ENCODE results near the gene SLCO4A1. TPM values are rescaled to one million over a fixed set of nuclear protein-coding genes. Genes with fewer than 3 reads are reported as not detected.
"Not testable (repeated sequence)": the region's sequence is repeated elsewhere in the genome, so short reads cannot be mapped to it uniquely, and the experiment has no call there.

Gene SLCO4A1
- polyA plus RNA-seq, 1 donor from 2014 or later = 3.4 TPM

- peaks cover 0 to 4% (median 2%) of the 10 kb centered on the region in 3 donors for H3K4me1 Mint-ChIP-seq
- H3K27ac Mint-ChIP-seq = no peak overlapping the region
- peaks cover 3 to 7% (median 7%) of the 10 kb centered on the region in 3 donors for H3K9me3 Mint-ChIP-seq
- H3K4me3 Mint-ChIP-seq = no peak overlapping the region
- peaks cover 4% of the 10 kb centered on the region for H3K27me3 Mint-ChIP-seq
- peaks cover 5% of the 10 kb centered on the region for H3K36me3 Mint-ChIP-seq
Measured at GRCh38 chr20:62675877-62676260, 33.6 kb downstream of the SLCO4A1 start.

- H3K4me3 Mint-ChIP-seq = no peak overlapping the region
- peaks cover 0 to 2% (median 2%) of the 10 kb centered on the region in 3 donors for H3K4me1 Mint-ChIP-seq
- peaks cover 5% of the 10 kb centered on the region for H3K27me3 Mint-ChIP-seq
- no peak overlapping the region for H3K27ac Mint-ChIP-seq
- peaks cover 5% of the 10 kb centered on the region for H3K36me3 Mint-ChIP-seq
- peaks cover 3 to 7% (median 7%) of the 10 kb centered on the region in 3 donors for H3K9me3 Mint-ChIP-seq
Measured at GRCh38 chr20:62676976-62677375, 34.7 kb downstream of the SLCO4A1 start.

GRCh38 chr20:62677678-62678077 lies 35.4 kb downstream of the SLCO4A1 start:
- H3K4me1 Mint-ChIP-seq = peaks cover 0 to 2% (median 2%) of the 10 kb centered on the region in 3 donors
- peaks cover 6% of the 10 kb centered on the region for H3K27me3 Mint-ChIP-seq
- H3K27ac Mint-ChIP-seq = no peak overlapping the region
- H3K36me3 Mint-ChIP-seq = peaks cover 5% of the 10 kb centered on the region
- no peak overlapping the region for H3K4me3 Mint-ChIP-seq
- H3K9me3 Mint-ChIP-seq = peaks cover 3 to 7% (median 7%) of the 10 kb centered on the region in 3 donors

- H3K4me3 Mint-ChIP-seq = no peak overlapping the region
- H3K36me3 Mint-ChIP-seq = peaks cover 5% of the 10 kb centered on the region
- H3K27ac Mint-ChIP-seq = peak overlapping the region in 1 of 3 donors; percentile 53
- H3K4me1 Mint-ChIP-seq = peaks cover 0 to 2% (median 2%) of the 10 kb centered on the region in 3 donors
- H3K27me3 Mint-ChIP-seq = peaks cover 6% of the 10 kb centered on the region
- H3K9me3 Mint-ChIP-seq = peaks cover 3 to 7% (median 7%) of the 10 kb centered on the region in 3 donors
Measured at GRCh38 chr20:62678553-62678952, 36.2 kb downstream of the SLCO4A1 start.

GRCh38 chr20:62679978-62680589 lies 37.8 kb downstream of the SLCO4A1 start:
- H3K4me1 Mint-ChIP-seq = peaks cover 0 to 2% (median 2%) of the 10 kb centered on the region in 3 donors
- no peak overlapping the region for H3K4me3 Mint-ChIP-seq
- peaks cover 9% of the 10 kb centered on the region for H3K27me3 Mint-ChIP-seq
- no peak overlapping the region for H3K27ac Mint-ChIP-seq
- H3K36me3 Mint-ChIP-seq = peaks cover 5% of the 10 kb centered on the region
- peaks cover 3 to 7% (median 7%) of the 10 kb centered on the region in 3 donors for H3K9me3 Mint-ChIP-seq

- Mint-ChIP-seq H3K4me1 (peaks cover 0 to 8% (median 4%) of the 10 kb centered on the region in 3 donors), H3K9me3 (peaks cover 3 to 7% (median 7%) of the 10 kb centered on the region in 3 donors), H3K27me3 (peaks cover 15% of the 10 kb centered on the region), H3K36me3 (peaks cover 5% of the 10 kb centered on the region), H3K27ac (no peak overlapping the region), H3K4me3 (no peak overlapping the region)
Measured at GRCh38 chr20:62682912-62683517, 40.7 kb downstream of the SLCO4A1 start.

- H3K36me3 Mint-ChIP-seq, H3K4me3 Mint-ChIP-seq, H3K9me3 Mint-ChIP-seq, H3K4me1 Mint-ChIP-seq, H3K27ac Mint-ChIP-seq: not testable (repeated sequence)
- peaks cover 15% of the 10 kb centered on the region for H3K27me3 Mint-ChIP-seq
Measured at GRCh38 chr20:62683660-62684322, 41.5 kb downstream of the SLCO4A1 start.

- H3K9me3 Mint-ChIP-seq = peaks cover 3 to 7% (median 3%) of the 10 kb centered on the region in 3 donors
- peak overlapping the region in 1 of 3 donors; percentile 87 for H3K27ac Mint-ChIP-seq
- peaks cover 0 to 6% (median 4%) of the 10 kb centered on the region in 3 donors for H3K4me1 Mint-ChIP-seq
- no peak overlapping the region for H3K4me3 Mint-ChIP-seq
- H3K27me3 Mint-ChIP-seq = peaks cover 20% of the 10 kb centered on the region
- H3K36me3 Mint-ChIP-seq = peaks cover 5% of the 10 kb centered on the region
Measured at GRCh38 chr20:62684981-62685380, 42.7 kb downstream of the SLCO4A1 start.

- Mint-ChIP-seq H3K4me3 (peak overlapping the region in 3 of 4 donors; percentile 39 to 83 (median 49)), H3K27me3 (peaks cover 26% of the 10 kb centered on the region), H3K9me3 (no peaks in the 10 kb centered on the region), H3K27ac (peak overlapping the region in 1 of 3 donors; percentile 86), H3K4me1 (peaks cover 0 to 6% (median 4%) of the 10 kb centered on the region in 3 donors), H3K36me3 (no peaks in the 10 kb centered on the region)
Measured at GRCh38 chr20:62685781-62686555, 43.7 kb downstream of the SLCO4A1 start.

- H3K27me3 Mint-ChIP-seq = peaks cover 29% of the 10 kb centered on the region
- H3K4me1 Mint-ChIP-seq = peaks cover 0 to 9% (median 4%) of the 10 kb centered on the region in 3 donors
- H3K9me3 Mint-ChIP-seq = no peaks in the 10 kb centered on the region
- no peak overlapping the region for H3K27ac Mint-ChIP-seq
- H3K36me3 Mint-ChIP-seq = no peaks in the 10 kb centered on the region
- no peak overlapping the region for H3K4me3 Mint-ChIP-seq
Measured at GRCh38 chr20:62686869-62687830, 44.8 kb downstream of the SLCO4A1 start.

GRCh38 chr20:62688083-62688482 lies 45.8 kb downstream of the SLCO4A1 start:
- no peak overlapping the region for H3K27ac Mint-ChIP-seq

GRCh38 chr20:62688855-62689460 lies 46.7 kb downstream of the SLCO4A1 start:
- Mint-ChIP-seq H3K9me3 (no peaks in the 10 kb centered on the region), H3K36me3 (peaks cover 1% of the 10 kb centered on the region), H3K27me3 (peaks cover 32% of the 10 kb centered on the region), H3K4me3 (peak overlapping the region in 1 of 4 donors; percentile 39), H3K4me1 (peaks cover 0 to 9% (median 6%) of the 10 kb centered on the region in 3 donors), H3K27ac (no peak overlapping the region)

More at GRCh38 chr20:62688083-62688482, 45.8 kb downstream of the SLCO4A1 start:
- Mint-ChIP-seq H3K27me3 (peaks cover 29% of the 10 kb centered on the region), H3K9me3 (no peaks in the 10 kb centered on the region), H3K4me1 (peaks cover 0 to 9% (median 6%) of the 10 kb centered on the region in 3 donors), H3K4me3 (no peak overlapping the region), H3K36me3 (peaks cover 1% of the 10 kb centered on the region)

- H3K4me3 Mint-ChIP-seq = no peak overlapping the region
- no peaks in the 10 kb centered on the region for H3K9me3 Mint-ChIP-seq
- H3K36me3 Mint-ChIP-seq = peaks cover 1% of the 10 kb centered on the region
- peaks cover 30% of the 10 kb centered on the region for H3K27me3 Mint-ChIP-seq
- H3K27ac Mint-ChIP-seq = no peak overlapping the region
- peaks cover 0 to 9% (median 6%) of the 10 kb centered on the region in 3 donors for H3K4me1 Mint-ChIP-seq
Measured at GRCh38 chr20:62689861-62690260, 47.6 kb downstream of the SLCO4A1 start.
